ENCODE data around the gene RBMS2.

Gene RBMS2, protein sequence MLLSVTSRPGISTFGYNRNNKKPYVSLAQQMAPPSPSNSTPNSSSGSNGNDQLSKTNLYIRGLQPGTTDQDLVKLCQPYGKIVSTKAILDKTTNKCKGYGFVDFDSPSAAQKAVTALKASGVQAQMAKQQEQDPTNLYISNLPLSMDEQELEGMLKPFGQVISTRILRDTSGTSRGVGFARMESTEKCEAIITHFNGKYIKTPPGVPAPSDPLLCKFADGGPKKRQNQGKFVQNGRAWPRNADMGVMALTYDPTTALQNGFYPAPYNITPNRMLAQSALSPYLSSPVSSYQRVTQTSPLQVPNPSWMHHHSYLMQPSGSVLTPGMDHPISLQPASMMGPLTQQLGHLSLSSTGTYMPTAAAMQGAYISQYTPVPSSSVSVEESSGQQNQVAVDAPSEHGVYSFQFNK

DNA sequence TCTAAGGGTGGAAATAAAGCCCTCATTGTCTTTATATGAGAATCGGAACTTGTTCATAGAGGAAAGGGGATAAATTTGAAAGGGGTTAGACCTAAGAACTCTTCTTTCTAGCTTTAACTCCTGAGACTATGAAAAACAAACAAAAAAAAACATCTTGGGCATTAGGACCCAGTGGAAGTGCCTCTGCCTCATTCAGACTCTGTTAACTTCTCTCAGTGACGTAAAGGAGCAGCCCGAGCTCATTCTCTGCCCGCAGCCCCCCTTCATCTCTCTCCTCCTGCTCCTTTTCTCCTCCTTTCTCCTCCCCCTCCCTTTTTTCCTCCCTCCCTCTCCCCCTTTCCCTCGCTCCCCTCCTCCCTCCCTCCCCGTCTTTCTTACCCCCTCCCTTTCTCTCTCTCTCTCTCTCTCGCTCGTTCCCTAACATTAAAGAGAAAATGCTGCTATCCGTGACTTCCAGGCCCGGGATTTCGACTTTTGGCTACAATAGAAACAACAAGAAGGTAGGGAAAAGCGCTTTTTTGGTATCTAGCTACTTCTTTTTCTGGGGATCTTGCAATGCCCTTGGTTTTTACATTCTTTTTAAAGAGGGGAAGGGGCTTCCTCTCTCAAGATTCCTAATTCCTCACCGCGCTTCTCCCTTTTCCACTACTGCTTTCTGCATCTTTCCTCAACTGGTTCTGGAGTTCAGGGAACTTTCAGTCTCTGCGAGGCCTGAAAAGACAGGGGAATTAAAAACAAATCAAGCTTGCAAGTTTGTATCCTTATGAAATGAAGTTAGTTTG is at the start of gene RBMS2:
TSS of gene RBMS2 (plus strand) at position 231 of the 782 bp plus-strand sequence. CDS start at position 435, 204 bp downstream.
- in situ Hi-C loops (cut with HindIII; ENCODE audit: low pct_ligation_motif_present, low sequenced_read_pairs): loop anchor here (25.0 kb wide), 1 partner anchor 91 kb away; no protein-coding TSS in a partner anchor

DNA sequence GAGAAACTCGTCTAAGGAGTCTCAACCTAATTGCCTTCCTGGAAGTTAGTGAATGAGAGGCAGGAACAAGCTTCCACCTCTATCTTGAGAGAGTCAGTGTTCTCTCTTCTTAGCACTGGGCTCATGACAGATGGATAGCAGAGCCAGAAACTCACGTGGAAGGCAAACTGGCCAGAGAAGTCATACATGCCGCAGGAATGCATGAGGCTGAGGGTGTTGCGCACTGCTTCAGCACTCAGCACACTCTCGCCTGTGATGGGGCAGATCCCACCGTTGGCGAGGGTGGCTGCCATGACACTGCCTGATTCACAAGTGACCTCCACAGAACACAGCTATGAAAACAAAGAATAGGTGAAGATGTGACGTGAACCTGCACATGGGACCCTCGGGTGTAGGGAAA is 47.2 kb upstream of the RBMS2 start:
- no peak for DNase-seq
- Histone ChIP-seq H3K36me3 (replicated peaks) (no peaks in the 10 kb centered on the region), H3K27ac (no peak overlapping the region), H3K27me3 (replicated peaks) (no peaks in the 10 kb centered on the region), H3K4me3 (ENCODE audit: low read depth, low read length) (no peak overlapping the region)
- TF ChIP-seq, protein P1, sequence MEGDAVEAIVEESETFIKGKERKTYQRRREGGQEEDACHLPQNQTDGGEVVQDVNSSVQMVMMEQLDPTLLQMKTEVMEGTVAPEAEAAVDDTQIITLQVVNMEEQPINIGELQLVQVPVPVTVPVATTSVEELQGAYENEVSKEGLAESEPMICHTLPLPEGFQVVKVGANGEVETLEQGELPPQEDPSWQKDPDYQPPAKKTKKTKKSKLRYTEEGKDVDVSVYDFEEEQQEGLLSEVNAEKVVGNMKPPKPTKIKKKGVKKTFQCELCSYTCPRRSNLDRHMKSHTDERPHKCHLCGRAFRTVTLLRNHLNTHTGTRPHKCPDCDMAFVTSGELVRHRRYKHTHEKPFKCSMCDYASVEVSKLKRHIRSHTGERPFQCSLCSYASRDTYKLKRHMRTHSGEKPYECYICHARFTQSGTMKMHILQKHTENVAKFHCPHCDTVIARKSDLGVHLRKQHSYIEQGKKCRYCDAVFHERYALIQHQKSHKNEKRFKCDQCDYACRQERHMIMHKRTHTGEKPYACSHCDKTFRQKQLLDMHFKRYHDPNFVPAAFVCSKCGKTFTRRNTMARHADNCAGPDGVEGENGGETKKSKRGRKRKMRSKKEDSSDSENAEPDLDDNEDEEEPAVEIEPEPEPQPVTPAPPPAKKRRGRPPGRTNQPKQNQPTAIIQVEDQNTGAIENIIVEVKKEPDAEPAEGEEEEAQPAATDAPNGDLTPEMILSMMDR (IDR thresholded peaks at IDR 0.05; ENCODE audit: low read depth, low read length, missing control alignments): no peak
- in situ Hi-C loops (cut with HindIII; ENCODE audit: low pct_ligation_motif_present, low sequenced_read_pairs): no loop called here

More for the DNA sequence above, at the start of gene RBMS2:
- TF ChIP-seq, protein P1 (IDR thresholded peaks at IDR 0.05; ENCODE audit: low read depth, low read length, missing control alignments): no peak
- Histone ChIP-seq H3K36me3 (replicated peaks) (no peaks in the 10 kb centered on the region), H3K27me3 (replicated peaks) (no peaks in the 10 kb centered on the region), H3K27ac (peak within 1 kb of the TSS; percentile 75), H3K4me3 (ENCODE audit: low read depth, low read length) (peak within 1 kb of the TSS; percentile 75)
- peak; percentile 97 for DNase-seq

DNA sequence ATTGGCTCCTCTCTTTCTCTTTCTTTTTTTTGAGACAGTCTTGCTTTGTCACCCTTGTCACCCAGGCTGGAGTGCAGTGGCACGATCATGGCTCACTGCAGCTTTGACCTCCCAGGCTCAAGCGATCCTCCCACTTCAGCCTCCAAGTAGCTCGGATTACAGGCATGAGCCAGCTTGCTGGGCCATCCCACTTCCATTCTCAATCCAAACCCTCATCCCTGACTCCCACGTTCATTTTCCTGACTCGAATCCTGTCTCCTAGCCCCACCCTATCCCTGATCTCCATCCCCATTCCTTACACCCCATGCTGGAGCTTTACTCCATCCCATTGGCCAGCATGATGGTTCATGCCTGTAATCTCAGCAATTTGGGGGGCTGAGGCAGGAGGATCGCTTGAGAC is 45.5 kb upstream of the RBMS2 start:
- in situ Hi-C loops (cut with HindIII; ENCODE audit: low pct_ligation_motif_present, low sequenced_read_pairs): no loop called here
- no peak for DNase-seq
- H3K27me3 ChIP-seq (replicated peaks): no peaks in the 10 kb centered on the region
- H3K36me3 ChIP-seq (replicated peaks): no peaks in the 10 kb centered on the region
- TF ChIP-seq, protein P1 (IDR thresholded peaks at IDR 0.05; ENCODE audit: low read depth, low read length, missing control alignments): no peak
- H3K27ac ChIP-seq: no peak overlapping the region
- no peak overlapping the region for H3K4me3 ChIP-seq (ENCODE audit: low read depth, low read length)

DNA sequence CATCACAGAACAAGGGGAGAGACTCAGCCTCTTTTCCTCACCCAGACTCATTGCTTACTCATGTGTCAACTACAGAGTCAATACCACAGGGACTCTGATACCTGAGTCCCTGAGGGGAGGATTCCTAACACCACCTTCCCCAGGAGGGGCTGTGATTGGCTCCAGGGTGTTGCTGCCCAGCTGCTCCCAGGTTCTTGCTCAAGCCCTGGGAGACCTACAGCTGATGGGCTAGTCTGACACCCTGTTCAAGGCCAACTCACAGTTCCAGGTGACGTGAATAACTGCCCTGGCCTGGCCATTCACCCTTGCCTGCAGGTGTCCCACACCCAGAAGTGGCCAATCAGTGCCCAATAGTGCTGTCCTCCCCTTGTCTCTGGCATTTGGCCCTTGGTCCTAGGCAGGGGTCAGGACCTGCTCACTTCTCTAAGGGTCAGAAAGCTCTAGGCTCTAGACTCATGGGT is 44.6 kb upstream of the RBMS2 start:
- in situ Hi-C loops (cut with HindIII; ENCODE audit: low pct_ligation_motif_present, low sequenced_read_pairs): no loop called here
- H3K4me3 ChIP-seq (ENCODE audit: low read depth, low read length): no peak overlapping the region
- H3K27me3 ChIP-seq (replicated peaks): no peaks in the 10 kb centered on the region
- no peaks in the 10 kb centered on the region for H3K36me3 ChIP-seq (replicated peaks)
- TF ChIP-seq, protein P1 (IDR thresholded peaks at IDR 0.05; ENCODE audit: low read depth, low read length, missing control alignments): no peak
- DNase-seq: no peak
- H3K27ac ChIP-seq: no peak overlapping the region

DNA sequence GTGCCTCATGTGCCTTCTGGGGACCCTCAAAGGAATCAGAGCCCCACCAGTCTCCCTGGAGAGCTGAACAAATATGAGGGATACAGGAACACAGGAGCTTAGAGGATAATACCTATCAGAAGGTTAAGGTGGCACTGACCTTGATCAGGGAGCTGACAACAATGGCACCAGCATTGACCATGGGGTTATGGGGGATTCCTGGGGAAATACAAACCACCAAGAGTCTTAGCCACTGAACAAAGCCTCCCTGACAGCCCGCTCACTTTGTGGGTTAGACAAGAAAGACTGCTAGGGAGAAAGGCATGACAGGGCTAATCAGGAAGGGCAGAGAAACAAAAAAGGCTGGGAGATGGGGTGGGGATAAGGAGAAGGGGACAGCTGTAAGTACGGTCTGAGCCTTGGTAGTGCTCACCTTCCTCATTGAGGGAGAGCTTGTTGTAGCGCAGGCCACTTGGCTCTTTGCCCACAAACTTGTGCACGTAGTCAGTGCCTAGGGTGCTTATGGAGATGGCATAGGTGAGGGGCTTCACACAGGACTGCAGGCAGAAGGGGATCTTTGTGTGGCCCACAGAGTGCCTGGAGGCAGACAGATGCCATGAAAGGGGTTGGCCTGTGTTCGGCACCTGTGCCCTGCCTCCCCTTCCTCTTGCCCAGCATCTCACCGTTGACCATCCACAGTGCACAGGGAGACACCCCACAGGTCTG is 43.9 kb upstream of the RBMS2 start:
- no peak for DNase-seq
- H3K27ac ChIP-seq: no peak overlapping the region
- TF ChIP-seq, protein P1 (IDR thresholded peaks at IDR 0.05; ENCODE audit: low read depth, low read length, missing control alignments): no peak
- no peak overlapping the region for H3K4me3 ChIP-seq (ENCODE audit: low read depth, low read length)
- in situ Hi-C loops (cut with HindIII; ENCODE audit: low pct_ligation_motif_present, low sequenced_read_pairs): no loop called here
- no peaks in the 10 kb centered on the region for H3K27me3 ChIP-seq (replicated peaks)
- H3K36me3 ChIP-seq (replicated peaks): no peaks in the 10 kb centered on the region
